Stimulated activated naive CD8-positive, alpha-beta T cell treated with anti-CD3 and anti-CD28 coated beads, Interleukin-15, amount 100 ng/mL, for 72 hours (primary cell): ENCODE data around the gene TSHR.
A peak's percentile ranks its signal among the peaks of the same experiment; 100 is the strongest.
"Not testable (repeated sequence)": the region's sequence is repeated elsewhere in the genome, so short reads cannot be mapped to it uniquely, and the experiment has no call there.

Experiments
- ATAC-seq: fragments of 150-1000 bp; cut with Tn5 transposase; 2 replicates; pipeline ENCODE4 v1.10.0; 2021; ENCODE audit warnings: mild to moderate bottlenecking, moderate library complexity
- DNase-seq, 2 donors: peaks; one replicate each; pipeline ENCODE4 v3.0.0; 2021 to 2022
- H3K27ac Mint-ChIP-seq, 2 donors: one replicate each; pipeline ENCODE4 v1.8.0; 2022; ENCODE audit warnings: mild to moderate bottlenecking in 2 of 2, mixed read lengths in 2 of 2, moderate library complexity in 2 of 2
- H3K27me3 Mint-ChIP-seq: one replicate; pipeline ENCODE4 v1.8.0; 2022; ENCODE audit warnings: mixed read lengths
- H3K4me1 Mint-ChIP-seq: one replicate; pipeline ENCODE4 v1.8.0; 2022; ENCODE audit warnings: mild to moderate bottlenecking, mixed read lengths
- H3K4me3 Mint-ChIP-seq, 2 donors: one replicate each; pipeline ENCODE4 v1.8.0; 2022; ENCODE audit warnings: mild to moderate bottlenecking in 2 of 2, mixed read lengths in 2 of 2, moderate library complexity in 1 of 2
- H3K9me3 Mint-ChIP-seq, 2 donors: one replicate each; pipeline ENCODE4 v1.8.0; 2022; ENCODE audit warnings: mixed read lengths in 2 of 2

Gene TSHR

DNA sequence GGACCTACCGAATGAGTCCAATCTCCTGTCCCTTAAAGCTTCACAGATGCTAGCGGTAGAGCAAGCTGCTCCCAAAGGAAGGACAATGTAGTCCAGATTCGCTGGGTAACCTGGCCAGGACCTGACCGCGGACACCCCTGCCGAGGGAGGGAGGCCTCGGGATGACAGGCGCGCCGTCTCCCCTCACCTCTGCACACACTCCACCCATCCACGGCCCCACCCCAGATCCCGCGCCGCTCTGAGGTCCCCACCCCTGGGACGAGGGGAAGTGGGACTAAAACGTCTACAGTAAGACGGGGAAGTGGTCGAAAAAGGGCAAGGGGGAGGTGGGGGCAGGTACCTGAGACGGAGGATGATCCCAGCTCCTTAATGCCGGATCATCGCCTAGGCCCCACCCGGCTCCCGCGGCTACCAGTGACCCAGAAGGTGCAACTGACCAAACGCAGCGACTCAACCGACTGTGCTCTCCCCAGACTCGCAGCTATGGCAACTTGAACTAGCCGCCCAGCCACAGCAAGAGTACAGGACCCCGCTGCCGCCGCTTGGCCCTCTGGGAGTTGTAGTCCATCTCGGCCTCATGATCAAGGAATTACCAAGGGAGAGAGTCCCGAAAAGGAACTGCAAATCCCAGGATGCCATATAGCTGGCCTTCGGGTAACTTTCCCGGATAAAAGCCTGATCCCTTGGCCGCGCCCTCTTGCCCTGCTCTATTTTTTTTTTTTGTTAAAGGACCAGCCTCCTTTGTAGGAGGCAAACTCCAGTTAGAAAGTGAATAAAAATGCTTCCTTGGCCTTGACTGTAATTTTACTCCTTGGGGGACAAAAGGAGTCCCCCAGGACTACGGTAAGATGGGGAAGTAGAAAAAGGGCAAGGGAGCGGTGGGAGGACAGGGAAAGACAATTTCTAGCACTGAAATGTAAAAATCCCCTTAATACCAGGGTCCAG is 13.9 kb upstream of the TSHR start, which contains the start of gene CEP128:
TSS of gene CEP128 (minus strand) at position 498 of the 945 bp plus-strand sequence.
- Mint-ChIP-seq H3K4me1 (peaks cover 31% of the 10 kb centered on the region), H3K4me3 (peak within 1 kb of the TSS; percentile 90), H3K9me3 (peaks cover 3 to 5% of the 10 kb centered on the region in 2 donors), H3K27ac (peak within 1 kb of the TSS; percentile 92 to 98), H3K27me3 (no peaks in the 10 kb centered on the region)
- DNase-seq (peak; percentile 78 to 84), ATAC-seq (peak; percentile 90)

- ATAC-seq (peak; percentile 72), DNase-seq (peak; percentile 27 to 30)
- H3K4me1 Mint-ChIP-seq: peaks cover 38% of the 10 kb centered on the region
- H3K4me3 Mint-ChIP-seq: peak overlapping the region; percentile 90
- H3K27ac Mint-ChIP-seq: peak overlapping the region; percentile 92 to 98
- H3K9me3 Mint-ChIP-seq: peaks cover 4 to 12% of the 10 kb centered on the region in 2 donors
- H3K27me3 Mint-ChIP-seq: no peaks in the 10 kb centered on the region
Measured at GRCh38 chr14:80942191-80942600, 13.2 kb upstream of the TSHR start.

DNA sequence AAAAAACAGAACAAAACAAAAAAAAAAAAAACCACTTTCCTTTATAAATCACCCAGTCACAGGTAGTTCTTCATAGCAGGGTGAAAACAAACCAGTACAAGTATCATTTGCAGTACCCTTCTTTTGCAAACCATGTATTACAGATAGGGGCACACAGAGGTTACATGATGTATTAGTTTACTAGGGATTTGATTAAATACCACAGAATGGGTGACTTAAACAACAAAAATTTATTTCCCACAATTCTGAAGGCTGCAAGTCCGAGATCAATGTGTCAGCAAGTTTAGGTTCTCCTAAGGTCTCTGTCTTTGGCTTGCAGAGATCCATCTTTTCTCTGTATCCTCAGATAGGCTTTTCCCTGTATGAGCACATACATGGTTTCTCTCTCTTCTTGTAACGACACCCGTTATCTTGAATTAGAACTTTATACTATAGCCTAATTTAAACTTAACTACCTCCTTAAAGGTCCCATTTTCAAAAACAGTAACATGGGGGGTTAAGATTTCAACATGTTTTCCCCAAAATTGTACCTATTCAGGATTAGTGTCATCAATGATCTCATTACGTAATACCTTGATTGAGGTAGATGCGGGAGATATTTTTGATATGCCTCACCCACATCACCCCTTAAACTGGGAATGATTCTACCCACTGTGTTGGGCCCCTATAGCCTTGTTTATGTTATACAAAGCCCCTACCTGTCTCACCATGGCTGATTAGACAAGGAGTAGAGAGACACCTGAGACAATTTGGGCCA is 10.4 kb upstream of the TSHR start:
- DNase-seq (no peak), ATAC-seq (no peak)
- peaks cover 24% of the 10 kb centered on the region for H3K27me3 Mint-ChIP-seq
- H3K27ac Mint-ChIP-seq: no peak overlapping the region
- H3K9me3 Mint-ChIP-seq: peaks cover 4 to 13% of the 10 kb centered on the region in 2 donors
- no peak overlapping the region for H3K4me3 Mint-ChIP-seq
- H3K4me1 Mint-ChIP-seq: peaks cover 38% of the 10 kb centered on the region

- ATAC-seq (no peak), DNase-seq (no peak)
- H3K4me1 Mint-ChIP-seq: peaks cover 37% of the 10 kb centered on the region
- peaks cover 36% of the 10 kb centered on the region for H3K27me3 Mint-ChIP-seq
- peaks cover 4 to 13% of the 10 kb centered on the region in 2 donors for H3K9me3 Mint-ChIP-seq
- H3K4me3 Mint-ChIP-seq: no peak overlapping the region
- H3K27ac Mint-ChIP-seq: no peak overlapping the region
Measured at GRCh38 chr14:80946187-80946586, 9.2 kb upstream of the TSHR start.

GRCh38 chr14:80946797-80947196 is 8.6 kb upstream of the TSHR start:
- no peak for ATAC-seq
- Mint-ChIP-seq H3K4me1 (peaks cover 35% of the 10 kb centered on the region), H3K4me3 (no peak overlapping the region), H3K9me3 (peaks cover 4 to 13% of the 10 kb centered on the region in 2 donors), H3K27me3 (peaks cover 39% of the 10 kb centered on the region), H3K27ac (no peak overlapping the region)
- no peak for DNase-seq

GRCh38 chr14:80948291-80948690 is 7.1 kb upstream of the TSHR start:
- Mint-ChIP-seq H3K9me3 (peaks cover 4 to 13% of the 10 kb centered on the region in 2 donors), H3K27ac (no peak overlapping the region), H3K27me3 (peaks cover 39% of the 10 kb centered on the region), H3K4me1 (peaks cover 21% of the 10 kb centered on the region), H3K4me3 (no peak overlapping the region)
- DNase-seq: no peak
- ATAC-seq: no peak

GRCh38 chr14:80951491-80951890 is 3.9 kb upstream of the TSHR start:
- Mint-ChIP-seq H3K9me3 (peaks cover under 1 to 8% of the 10 kb centered on the region in 2 donors), H3K4me1 (peaks cover 30% of the 10 kb centered on the region), H3K4me3 (no peak overlapping the region), H3K27ac (no peak overlapping the region), H3K27me3 (peaks cover 55% of the 10 kb centered on the region)
- no peak for DNase-seq
- no peak for ATAC-seq

- ATAC-seq, H3K27ac Mint-ChIP-seq, DNase-seq, H3K9me3 Mint-ChIP-seq, H3K4me3 Mint-ChIP-seq: not testable (repeated sequence)
- peaks cover 22% of the 10 kb centered on the region for H3K4me1 Mint-ChIP-seq
- H3K27me3 Mint-ChIP-seq: peaks cover 61% of the 10 kb centered on the region
Measured at GRCh38 chr14:80953211-80953610, 2.2 kb upstream of the TSHR start.

DNA sequence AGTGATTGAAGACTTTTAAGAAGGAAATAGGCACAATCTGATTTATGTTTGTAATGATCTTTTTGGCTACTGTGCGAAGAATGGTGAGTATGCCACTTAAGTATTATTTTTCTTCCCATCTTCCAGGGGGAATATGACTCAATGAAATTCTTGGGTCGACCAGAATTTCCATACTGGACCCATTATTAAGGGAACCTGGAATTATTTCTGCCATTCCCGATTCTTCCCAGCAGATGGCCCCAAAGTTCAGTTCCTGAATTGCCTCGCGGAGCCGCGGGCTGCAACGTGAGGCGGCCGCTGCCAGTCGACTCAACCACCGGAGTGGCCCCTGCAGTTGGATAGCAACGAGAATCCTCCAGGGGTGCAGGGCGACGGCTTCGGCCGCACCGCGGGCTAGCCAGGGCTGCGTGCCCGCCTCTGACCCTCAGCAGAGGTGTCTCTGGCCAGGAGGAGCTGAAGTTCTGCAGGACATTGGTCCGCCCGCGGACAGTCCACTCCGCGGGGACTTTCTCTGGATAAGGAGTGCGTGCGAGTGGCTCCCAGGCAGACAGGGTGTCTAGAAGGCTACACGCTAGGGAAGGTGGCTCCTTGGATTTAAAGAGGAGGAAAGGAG is 628 bp upstream of the TSHR start:
- peak; percentile 61 for ATAC-seq
- Mint-ChIP-seq H3K27me3 (peaks cover 49% of the 10 kb centered on the region), H3K27ac (peak overlapping the region; percentile 67 to 81), H3K4me1 (peaks cover 38% of the 10 kb centered on the region), H3K9me3 (no peaks in the 10 kb centered on the region), H3K4me3 (peak overlapping the region; percentile 89 to 97)
- DNase-seq: peak; percentile 68 to 70

GRCh38 chr14:80956102-80956501 is 681 bp downstream of the TSHR start:
- Mint-ChIP-seq H3K27ac (no peak overlapping the region), H3K27me3 (peaks cover 36% of the 10 kb centered on the region), H3K4me1 (peaks cover 45% of the 10 kb centered on the region), H3K4me3 (no peak overlapping the region), H3K9me3 (no peaks in the 10 kb centered on the region)
- DNase-seq (no peak), ATAC-seq (no peak)

DNA sequence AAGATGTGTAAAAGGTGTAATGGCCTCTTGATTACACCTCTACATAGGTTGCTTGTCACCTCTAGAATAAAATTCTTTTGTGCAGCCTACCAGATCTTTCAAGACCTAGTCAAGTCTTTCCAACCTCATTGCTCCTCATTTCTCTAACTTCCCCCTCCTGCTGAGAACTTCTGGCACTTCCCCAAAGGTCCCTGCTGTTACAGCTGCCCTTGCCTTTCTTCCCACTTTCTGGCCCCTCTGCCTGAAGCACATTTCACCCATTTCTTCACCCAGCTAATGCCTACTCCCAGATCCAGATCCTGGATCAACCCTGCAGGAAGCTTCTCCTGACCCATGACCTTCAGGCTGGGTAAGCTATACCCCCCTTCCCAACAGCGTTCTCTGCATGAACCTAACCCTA is 1.5 kb downstream of the TSHR start:
- H3K4me3 Mint-ChIP-seq: no peak overlapping the region
- no peak for ATAC-seq
- H3K4me1 Mint-ChIP-seq: peaks cover 45% of the 10 kb centered on the region
- no peak overlapping the region for H3K27ac Mint-ChIP-seq
- no peaks in the 10 kb centered on the region for H3K9me3 Mint-ChIP-seq
- DNase-seq: no peak
- peaks cover 32% of the 10 kb centered on the region for H3K27me3 Mint-ChIP-seq

DNA sequence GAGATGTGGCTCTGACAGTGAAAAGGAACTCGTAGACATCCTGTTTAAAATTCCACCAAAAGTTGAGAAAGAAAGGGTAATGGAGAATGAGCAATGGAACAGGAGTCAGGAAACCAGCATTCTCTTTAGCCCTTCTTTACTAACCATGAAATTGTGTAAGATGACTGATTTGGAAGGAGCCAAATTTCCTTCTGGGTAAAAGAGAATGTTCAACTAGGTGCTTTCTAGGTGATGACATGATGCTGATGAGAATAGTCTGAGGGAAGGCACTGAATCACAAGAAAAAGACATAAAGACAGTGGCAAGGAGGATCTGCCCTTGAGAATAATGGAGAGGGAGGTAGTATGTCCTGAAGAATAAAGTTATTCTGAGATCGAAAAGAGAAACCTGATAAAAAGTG is 2.2 kb downstream of the TSHR start:
- no peaks in the 10 kb centered on the region for H3K9me3 Mint-ChIP-seq
- no peak overlapping the region for H3K27ac Mint-ChIP-seq
- DNase-seq (no peak), ATAC-seq (no peak)
- H3K27me3 Mint-ChIP-seq: peaks cover 32% of the 10 kb centered on the region
- H3K4me1 Mint-ChIP-seq: peaks cover 45% of the 10 kb centered on the region
- H3K4me3 Mint-ChIP-seq: no peak overlapping the region

DNA sequence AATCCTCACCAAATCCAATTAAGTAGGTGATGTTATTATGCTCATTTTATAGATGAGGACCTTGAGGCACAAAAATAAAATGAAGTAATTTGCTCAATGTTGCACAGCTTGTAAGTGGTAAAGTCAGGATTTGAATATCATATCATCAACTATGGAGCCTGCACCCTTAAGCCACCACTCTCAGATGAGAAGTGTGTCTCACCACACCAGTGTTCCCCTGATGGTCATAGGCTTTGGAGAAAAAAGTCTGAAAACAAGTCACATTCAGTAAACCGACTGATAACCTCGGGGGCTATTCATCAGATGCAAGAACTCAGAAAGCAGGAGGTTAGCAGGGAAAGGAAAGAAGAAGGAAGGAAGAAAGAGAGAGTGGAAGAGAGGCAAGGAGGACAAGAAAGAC is 2.8 kb downstream of the TSHR start:
- no peak overlapping the region for H3K4me3 Mint-ChIP-seq
- peaks cover 45% of the 10 kb centered on the region for H3K4me1 Mint-ChIP-seq
- DNase-seq: no peak
- no peak overlapping the region for H3K27ac Mint-ChIP-seq
- ATAC-seq: no peak
- H3K9me3 Mint-ChIP-seq: no peaks in the 10 kb centered on the region
- peaks cover 32% of the 10 kb centered on the region for H3K27me3 Mint-ChIP-seq

GRCh38 chr14:80958939-80959338 is 3.5 kb downstream of the TSHR start:
- Mint-ChIP-seq H3K27me3 (peaks cover 32% of the 10 kb centered on the region), H3K27ac (peak overlapping the region in 1 of 2 donors; percentile 64), H3K4me3 (no peak overlapping the region), H3K4me1 (peaks cover 45% of the 10 kb centered on the region), H3K9me3 (no peaks in the 10 kb centered on the region)
- no peak for ATAC-seq
- DNase-seq: no peak

DNA sequence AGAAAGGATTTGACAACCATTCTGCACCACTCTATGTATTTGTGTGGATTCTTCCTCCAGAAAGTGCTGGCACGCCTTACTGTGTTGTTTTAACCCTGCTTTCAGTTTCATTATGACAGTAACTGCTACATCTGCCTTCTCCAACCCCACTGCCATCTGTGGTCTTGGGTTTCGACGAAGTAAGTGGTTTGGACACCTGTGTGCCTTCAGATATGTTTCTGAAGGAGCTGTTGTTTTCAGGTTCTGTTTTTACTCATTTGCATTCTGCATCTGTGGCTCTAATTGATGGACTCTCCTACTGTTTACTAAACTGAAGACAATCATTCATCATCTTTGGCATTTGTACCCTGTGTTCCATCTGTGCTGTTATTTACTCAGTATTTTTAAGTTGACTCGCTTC is 4.1 kb downstream of the TSHR start:
- peak overlapping the region in 1 of 2 donors; percentile 64 for H3K27ac Mint-ChIP-seq
- ATAC-seq (peak; percentile 98), DNase-seq (peak; percentile 67 to 78)
- peak overlapping the region; percentile 49 to 70 for H3K4me3 Mint-ChIP-seq
- peaks cover 32% of the 10 kb centered on the region for H3K27me3 Mint-ChIP-seq
- H3K4me1 Mint-ChIP-seq: peaks cover 45% of the 10 kb centered on the region
- no peaks in the 10 kb centered on the region for H3K9me3 Mint-ChIP-seq
